Measurements from ENCODE around the gene DHX58. TPM values are rescaled to one million over a fixed set of nuclear protein-coding genes. Genes with fewer than 3 reads are reported as not detected.

The DHX58 gene
- total and polyA plus RNA-seq, 11 donors, result 1.8 to 17.3 (median 3.7) TPM

- H3K27ac ChIP-seq, result peak overlapping the region in 11 of 12 donors; percentile 65 to 91 (median 77)
- TF ChIP-seq, protein P1, sequence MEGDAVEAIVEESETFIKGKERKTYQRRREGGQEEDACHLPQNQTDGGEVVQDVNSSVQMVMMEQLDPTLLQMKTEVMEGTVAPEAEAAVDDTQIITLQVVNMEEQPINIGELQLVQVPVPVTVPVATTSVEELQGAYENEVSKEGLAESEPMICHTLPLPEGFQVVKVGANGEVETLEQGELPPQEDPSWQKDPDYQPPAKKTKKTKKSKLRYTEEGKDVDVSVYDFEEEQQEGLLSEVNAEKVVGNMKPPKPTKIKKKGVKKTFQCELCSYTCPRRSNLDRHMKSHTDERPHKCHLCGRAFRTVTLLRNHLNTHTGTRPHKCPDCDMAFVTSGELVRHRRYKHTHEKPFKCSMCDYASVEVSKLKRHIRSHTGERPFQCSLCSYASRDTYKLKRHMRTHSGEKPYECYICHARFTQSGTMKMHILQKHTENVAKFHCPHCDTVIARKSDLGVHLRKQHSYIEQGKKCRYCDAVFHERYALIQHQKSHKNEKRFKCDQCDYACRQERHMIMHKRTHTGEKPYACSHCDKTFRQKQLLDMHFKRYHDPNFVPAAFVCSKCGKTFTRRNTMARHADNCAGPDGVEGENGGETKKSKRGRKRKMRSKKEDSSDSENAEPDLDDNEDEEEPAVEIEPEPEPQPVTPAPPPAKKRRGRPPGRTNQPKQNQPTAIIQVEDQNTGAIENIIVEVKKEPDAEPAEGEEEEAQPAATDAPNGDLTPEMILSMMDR (IDR thresholded peaks at IDR 0.05), result no peak
- no peak for TF ChIP-seq POLR2A (IDR thresholded peaks at IDR 0.05)
- peaks cover 30 to 100% (median 85%) of the 10 kb centered on the region in 12 donors for H3K4me1 ChIP-seq
- H3K27me3 ChIP-seq, result no peaks in the 10 kb centered on the region
- peaks cover 0 to 36% (median 11%) of the 10 kb centered on the region in 9 donors for H3K36me3 ChIP-seq
- WGBS, 4 donors, result 72 to 87% (median 77%) methylated on average over 3 of the region's 3 CpGs
- no peaks in the 10 kb centered on the region for H3K9me3 ChIP-seq
- no peak for ATAC-seq
- DNase-seq, result no peak
- intact Hi-C loops (cut with DNase I), result no loop called here
- H3K4me3 ChIP-seq, result peak overlapping the region in 8 of 12 donors; percentile 1 to 38 (median 22)
Observed at GRCh38 chr17:42136654-42137051, 24.1 kb upstream of the DHX58 start.

DNA sequence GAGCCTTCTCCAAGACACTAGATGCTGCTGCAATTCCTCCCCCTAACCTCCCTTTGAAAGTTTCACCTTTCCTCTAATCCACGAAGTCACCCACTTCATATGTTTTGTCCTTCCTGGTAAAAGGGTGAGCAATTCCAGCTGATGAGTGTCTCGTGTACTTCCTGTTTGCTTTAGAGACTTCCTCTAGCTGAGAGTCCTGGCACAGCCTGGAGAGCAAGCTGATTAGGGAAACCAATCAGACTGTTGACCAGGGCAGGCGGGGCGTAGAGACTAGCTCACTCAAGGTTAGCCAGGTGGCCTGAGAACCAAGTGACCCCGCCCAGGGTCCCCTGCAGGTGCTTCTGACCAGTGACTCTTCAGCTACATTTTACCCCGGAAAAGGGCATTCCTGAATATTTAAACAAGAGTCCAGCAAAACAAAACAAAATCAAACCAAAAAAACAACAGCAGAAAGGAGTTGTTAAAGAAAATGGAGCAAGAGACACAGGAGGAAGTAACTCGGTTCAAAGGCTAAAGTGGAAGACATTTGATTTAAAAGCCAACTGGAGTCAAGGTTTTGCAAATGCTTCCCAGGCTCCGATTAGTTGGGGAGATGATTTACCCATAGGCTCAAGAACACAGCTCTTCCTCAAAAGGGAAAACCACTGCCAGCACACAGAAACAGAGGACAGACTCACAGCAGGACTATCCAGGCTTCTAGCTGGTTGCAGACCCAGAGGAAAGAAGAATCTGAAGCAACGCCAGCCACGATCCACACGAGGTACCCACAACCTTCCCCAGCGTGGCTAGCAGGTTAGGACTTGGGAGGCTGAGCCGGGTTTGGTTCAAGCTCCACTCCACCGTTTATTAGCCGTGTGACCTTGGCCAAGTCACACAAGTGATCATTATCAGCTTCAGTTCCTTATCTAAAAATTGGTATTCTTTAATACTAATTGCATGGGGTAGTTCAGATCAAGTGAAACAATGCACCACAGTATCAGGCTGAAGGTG, 23.4 kb upstream of the DHX58 start:
- WGBS, 4 donors, result 43 to 54% (median 47%) methylated on average over 15 of the region's 15 CpGs
- peak overlapping the region; percentile 39 to 91 (median 77) for H3K27ac ChIP-seq
- TF ChIP-seq POLR2A (IDR thresholded peaks at IDR 0.05), result peak in 1 of 2 donors; percentile 40
- TF ChIP-seq, protein P1 (IDR thresholded peaks at IDR 0.05), result no peak
- intact Hi-C loops (cut with DNase I), result loop anchor here in 1 of 10 donors (1.0 kb wide), 1 partner anchor 19 kb away; no protein-coding TSS in a partner anchor
- peak; percentile 80 to 89 (median 88) for ATAC-seq
- H3K36me3 ChIP-seq, result peaks cover 0 to 29% (median 4%) of the 10 kb centered on the region in 9 donors
- peaks cover 29 to 100% (median 85%) of the 10 kb centered on the region in 12 donors for H3K4me1 ChIP-seq
- peak; percentile 73 to 88 (median 77) for DNase-seq
- no peaks in the 10 kb centered on the region for H3K27me3 ChIP-seq
- H3K9me3 ChIP-seq, result no peaks in the 10 kb centered on the region
- peak overlapping the region in 8 of 12 donors; percentile 1 to 38 (median 22) for H3K4me3 ChIP-seq

DNA sequence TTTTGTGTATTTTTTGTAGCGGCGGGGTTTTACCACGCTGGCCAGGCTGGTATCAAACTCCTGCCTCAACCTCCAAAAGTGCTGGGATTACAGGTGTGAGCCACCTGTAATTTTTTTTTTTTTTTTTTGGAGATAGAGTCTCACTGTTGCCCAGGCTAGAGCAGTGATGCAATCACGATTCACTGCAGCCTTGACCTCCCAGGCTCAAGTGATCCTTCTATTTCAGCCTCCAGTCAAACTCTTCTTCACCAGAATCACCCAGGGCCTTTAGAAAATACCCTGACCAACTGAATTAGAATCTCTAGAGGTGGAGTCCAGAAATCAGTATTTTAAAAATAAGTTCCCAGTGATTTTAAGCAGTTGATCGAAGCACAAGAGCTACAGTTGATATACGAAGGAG, 22.6 kb upstream of the DHX58 start:
- H3K4me3 ChIP-seq, result peak overlapping the region in 2 of 12 donors; percentile 9 to 13
- peak overlapping the region; percentile 39 to 91 (median 77) for H3K27ac ChIP-seq
- WGBS, 4 donors, result 76 to 85% (median 80%) methylated on average over 6 of the region's 6 CpGs
- ATAC-seq, result no peak
- H3K9me3 ChIP-seq, result no peaks in the 10 kb centered on the region
- DNase-seq, result no peak
- intact Hi-C loops (cut with DNase I), result loop anchor here in 1 of 10 donors (1.0 kb wide), 1 partner anchor 20 kb away; no protein-coding TSS in a partner anchor
- TF ChIP-seq, protein P1 (IDR thresholded peaks at IDR 0.05), result no peak
- TF ChIP-seq POLR2A (IDR thresholded peaks at IDR 0.05), result no peak
- H3K27me3 ChIP-seq, result no peaks in the 10 kb centered on the region
- H3K4me1 ChIP-seq, result peaks cover 29 to 100% (median 90%) of the 10 kb centered on the region in 12 donors
- H3K36me3 ChIP-seq, result peaks cover 0 to 31% (median 2%) of the 10 kb centered on the region in 9 donors
